ENCODE measurements around the gene CCDC17. TPM values are rescaled to one million over a fixed set of nuclear protein-coding genes. Genes with fewer than 3 reads are reported as not detected.

Gene CCDC17
- total RNA-seq, 1 donor from 2014 or later, result 1.5 TPM

- no peak overlapping the region for H3K27ac ChIP-seq
- H3K9ac ChIP-seq, result no peak overlapping the region
- H3K79me2 ChIP-seq (ENCODE audit: low read depth), result peaks cover 55% of the 10 kb centered on the region
- H3K4me3 ChIP-seq, result no peak overlapping the region
- no peaks in the 10 kb centered on the region for H3K9me3 ChIP-seq (ENCODE audit: low read depth)
- H3K4me2 ChIP-seq, result no peak overlapping the region
- H3K36me3 ChIP-seq, result peaks cover 61% of the 10 kb centered on the region
- no peak for DNase-seq (ENCODE audit: low spot score)
- peaks cover 3% of the 10 kb centered on the region for H3F3A ChIP-seq (ENCODE audit: low read depth)
- TF ChIP-seq EZH2 (IDR thresholded peaks at IDR 0.05) (no peak), EZH2phosphoT487 (IDR thresholded peaks at IDR 0.05) (no peak), CTCF (IDR thresholded peaks at IDR 0.05) (no peak)
- no peak overlapping the region for H3K27ac Mint-ChIP-seq
- peaks cover 75% of the 10 kb centered on the region for H4K20me1 ChIP-seq (ENCODE audit: low read depth)
- peaks cover 46% of the 10 kb centered on the region for H3K36me3 Mint-ChIP-seq
- H3K27me3 ChIP-seq, result no peaks in the 10 kb centered on the region
- H3K4me1 Mint-ChIP-seq, result no peaks in the 10 kb centered on the region
- H3K4me3 Mint-ChIP-seq, result no peak overlapping the region
- H3K4me1 ChIP-seq, result no peaks in the 10 kb centered on the region
- no peak overlapping the region for H2AFZ ChIP-seq (replicated peaks)
- H3K27me3 Mint-ChIP-seq (ENCODE audit: insufficient read depth, low read depth), result peaks cover 3% of the 10 kb centered on the region
- H3K9me3 Mint-ChIP-seq, result no peaks in the 10 kb centered on the region
Observed at GRCh38 chr1:45656573-45657226, 32.8 kb upstream of the CCDC17 start.

GRCh38 chr1:45654540-45655280 is 30.9 kb upstream of the CCDC17 start:
- Histone ChIP-seq H3F3A (ENCODE audit: low read depth) (peaks cover 3% of the 10 kb centered on the region), H3K4me1 (no peaks in the 10 kb centered on the region), H3K27me3 (no peaks in the 10 kb centered on the region), H3K27ac (no peak overlapping the region), H4K20me1 (ENCODE audit: low read depth) (peaks cover 72% of the 10 kb centered on the region), H3K36me3 (peaks cover 65% of the 10 kb centered on the region), H3K4me2 (no peak overlapping the region), H3K79me2 (ENCODE audit: low read depth) (peaks cover 51% of the 10 kb centered on the region), H3K4me3 (no peak overlapping the region), H2AFZ (replicated peaks) (no peak overlapping the region), H3K9me3 (ENCODE audit: low read depth) (no peaks in the 10 kb centered on the region), H3K9ac (no peak overlapping the region)
- H3K4me3 Mint-ChIP-seq, result no peak overlapping the region
- no peak for DNase-seq (ENCODE audit: low spot score)
- no peak overlapping the region for H3K27ac Mint-ChIP-seq
- H3K27me3 Mint-ChIP-seq (ENCODE audit: insufficient read depth, low read depth), result peaks cover 3% of the 10 kb centered on the region
- peaks cover 54% of the 10 kb centered on the region for H3K36me3 Mint-ChIP-seq
- TF ChIP-seq CTCF (IDR thresholded peaks at IDR 0.05), result no peak
- no peak for TF ChIP-seq EZH2phosphoT487 (IDR thresholded peaks at IDR 0.05)
- no peak for TF ChIP-seq EZH2 (IDR thresholded peaks at IDR 0.05)
- no peaks in the 10 kb centered on the region for H3K4me1 Mint-ChIP-seq
- no peaks in the 10 kb centered on the region for H3K9me3 Mint-ChIP-seq

- Histone ChIP-seq H3K9ac (no peak overlapping the region), H3K9me3 (ENCODE audit: low read depth) (no peaks in the 10 kb centered on the region), H3K36me3 (peaks cover 26% of the 10 kb centered on the region), H3K4me1 (no peaks in the 10 kb centered on the region), H3K27me3 (no peaks in the 10 kb centered on the region), H4K20me1 (ENCODE audit: low read depth) (peaks cover 48% of the 10 kb centered on the region), H3K4me2 (no peak overlapping the region), H3K27ac (no peak overlapping the region), H2AFZ (replicated peaks) (no peak overlapping the region), H3F3A (ENCODE audit: low read depth) (peaks cover 14% of the 10 kb centered on the region), H3K4me3 (no peak overlapping the region), H3K79me2 (ENCODE audit: low read depth) (peaks cover 56% of the 10 kb centered on the region)
- no peak for DNase-seq (ENCODE audit: low spot score)
- Mint-ChIP-seq H3K4me3 (no peak overlapping the region), H3K27ac (no peak overlapping the region), H3K9me3 (no peaks in the 10 kb centered on the region), H3K4me1 (no peaks in the 10 kb centered on the region), H3K27me3 (ENCODE audit: insufficient read depth, low read depth) (no peaks in the 10 kb centered on the region), H3K36me3 (peaks cover 38% of the 10 kb centered on the region)
- TF ChIP-seq CTCF (IDR thresholded peaks at IDR 0.05) (no peak), EZH2 (IDR thresholded peaks at IDR 0.05) (no peak), EZH2phosphoT487 (IDR thresholded peaks at IDR 0.05) (no peak)
Observed at GRCh38 chr1:45647248-45648021, 23.6 kb upstream of the CCDC17 start.

Measured in neural progenitor cell (in vitro differentiated cells).